OCI-LY7 (cell line): ENCODE data around the gene PCYT2.

Source experiments
- CTCF ChIP-seq: fragments of 200-600 bp; sonication (generic); conservative IDR thresholded peaks from 2 replicates; pipeline ENCODE4 v1.5.1; 2014; ENCODE audit warnings: mild to moderate bottlenecking, antibody characterized with exemption, low read length, moderate library complexity, mixed read lengths
- EZH2phosphoT487 ChIP-seq: fragments of 200-600 bp; sonication (generic); IDR thresholded peaks from 2 replicates; pipeline ENCODE4 v1.6.1; 2018; ENCODE audit warnings: low read depth, borderline replicate concordance, mild to moderate bottlenecking, mixed run types, antibody characterized with exemption, low read length, moderate library complexity, mixed read lengths

- TF ChIP-seq CTCF (no peak), EZH2phosphoT487 (no peak)
Observed at GRCh38 chr17:81909966-81910839, 996 bp downstream of the PCYT2 start.
